HG02759 (cell line): ENCODE measurements around the gene ZNF292.
"Not testable (repeated sequence)": the region's sequence is repeated elsewhere in the genome, so short reads cannot be mapped to it uniquely, and the experiment has no call there.

ENCODE experiments used
- ATAC-seq: cut with Tn5 transposase; IDR thresholded peaks from one replicate; pipeline ENCODE4 v1.9.1; 2021; ENCODE audit warnings: mild to moderate bottlenecking, moderate library complexity; ENCODE audit not compliant: unreplicated experiment

Gene ZNF292

DNA sequence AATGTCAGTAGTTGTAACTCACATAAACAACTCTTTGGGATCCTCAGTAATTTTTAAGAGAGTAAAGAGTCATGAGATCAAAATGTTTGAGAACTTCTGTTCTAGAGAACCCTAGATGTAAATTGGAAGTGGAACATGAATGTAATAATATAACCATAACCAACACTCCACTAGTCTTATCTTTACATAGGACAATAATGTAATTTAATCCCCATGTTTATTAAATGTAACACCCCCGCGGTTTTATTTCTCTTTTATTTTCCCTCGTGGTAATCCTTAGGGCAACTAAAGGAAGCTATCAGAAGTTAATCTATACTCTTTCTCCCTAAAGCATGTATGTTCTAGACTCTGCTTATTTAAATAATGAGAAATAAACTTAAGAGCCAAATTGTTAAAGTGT is 54.4 kb downstream of the ZNF292 start:
- no peak for ATAC-seq

GRCh38 chr6:87210979-87211378 is 55.6 kb downstream of the ZNF292 start:
- peak; percentile 97 for ATAC-seq

- ATAC-seq = no peak
Measured at GRCh38 chr6:87212596-87212995, 57.2 kb downstream of the ZNF292 start.

- no peak for ATAC-seq
Measured at GRCh38 chr6:87213364-87213763, 58.0 kb downstream of the ZNF292 start.

DNA sequence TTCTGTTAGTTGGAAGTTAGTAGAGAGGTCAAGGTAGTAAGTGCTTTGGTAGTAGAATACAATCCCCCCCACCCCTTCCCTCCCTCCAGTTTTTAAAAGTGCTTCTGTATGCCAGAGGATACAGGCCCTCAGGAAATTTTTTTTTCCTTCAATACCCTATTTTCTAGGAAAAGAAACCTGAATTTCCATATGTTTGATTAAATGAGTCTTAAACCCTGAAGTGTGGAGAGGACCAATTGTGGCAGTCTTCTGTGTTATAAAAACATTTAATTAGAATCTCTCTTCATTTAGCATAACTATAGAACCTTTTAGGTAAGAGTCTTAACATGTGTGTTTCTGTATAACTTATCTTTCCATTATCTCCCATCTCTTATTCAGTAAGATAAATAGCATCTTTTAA is 59.5 kb downstream of the ZNF292 start:
- ATAC-seq = no peak

- no peak for ATAC-seq
Measured at GRCh38 chr6:87220997-87221396, 65.6 kb downstream of the ZNF292 start.

- ATAC-seq = no peak
Measured at GRCh38 chr6:87222676-87223075, 67.3 kb downstream of the ZNF292 start.

DNA sequence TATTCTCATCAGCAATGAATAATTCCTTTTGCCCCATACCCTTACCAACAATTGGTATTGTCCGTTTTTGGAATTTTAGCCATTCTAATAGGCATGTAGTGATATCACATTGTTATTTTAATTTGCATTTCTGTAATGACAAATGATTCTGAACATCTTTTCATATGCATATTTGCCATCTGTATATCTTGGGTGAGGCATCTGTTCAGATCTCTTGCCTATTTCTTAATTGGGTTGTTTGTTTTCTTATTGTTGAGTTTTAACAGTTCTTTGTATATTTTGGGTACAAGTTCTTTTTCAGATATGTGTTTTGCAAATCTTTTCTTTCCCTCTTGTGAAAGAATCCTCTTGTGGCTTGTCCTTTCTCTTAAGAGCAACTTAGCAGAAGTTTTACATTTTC is 69.6 kb downstream of the ZNF292 start:
- ATAC-seq = no peak

DNA sequence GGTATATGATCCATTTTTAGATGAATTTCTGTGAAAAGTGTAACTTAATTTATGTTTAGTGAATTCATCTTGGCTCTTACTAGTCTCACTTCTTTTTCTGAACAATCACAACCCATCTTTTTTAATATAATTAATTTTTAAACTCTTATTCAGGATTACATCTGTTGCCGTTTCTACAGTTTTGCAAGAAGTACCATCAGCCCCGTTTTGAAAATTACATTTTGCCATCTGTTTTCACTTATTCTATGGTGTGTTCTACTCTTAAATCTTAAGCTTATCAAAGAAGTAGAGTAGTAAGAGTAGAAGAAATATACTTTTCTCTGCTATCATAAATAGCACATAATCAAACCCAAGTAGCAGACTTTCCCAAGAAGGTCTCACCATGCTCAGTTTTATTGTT is 70.1 kb downstream of the ZNF292 start:
- ATAC-seq = no peak

DNA sequence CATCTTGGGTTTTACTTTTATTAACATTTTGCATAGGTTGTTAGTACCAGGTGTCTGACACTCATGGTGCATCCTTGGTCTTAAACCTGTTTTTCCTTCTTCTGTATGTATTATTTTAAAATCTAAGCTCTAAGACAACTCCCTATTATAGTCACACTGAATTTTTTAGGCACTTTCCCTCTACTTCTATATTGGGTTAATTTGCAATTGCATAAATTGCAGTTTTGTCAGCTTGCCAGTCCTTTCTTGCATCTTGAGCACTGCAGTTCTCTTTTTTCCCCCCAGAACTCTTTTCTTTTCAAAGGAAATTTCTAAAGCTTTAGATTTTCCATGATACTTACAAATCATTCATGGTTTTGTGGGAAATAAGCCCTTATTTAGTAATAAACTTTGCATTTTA is 70.6 kb downstream of the ZNF292 start:
- no peak for ATAC-seq

GRCh38 chr6:87230801-87231200 is 75.4 kb downstream of the ZNF292 start:
- ATAC-seq = no peak

DNA sequence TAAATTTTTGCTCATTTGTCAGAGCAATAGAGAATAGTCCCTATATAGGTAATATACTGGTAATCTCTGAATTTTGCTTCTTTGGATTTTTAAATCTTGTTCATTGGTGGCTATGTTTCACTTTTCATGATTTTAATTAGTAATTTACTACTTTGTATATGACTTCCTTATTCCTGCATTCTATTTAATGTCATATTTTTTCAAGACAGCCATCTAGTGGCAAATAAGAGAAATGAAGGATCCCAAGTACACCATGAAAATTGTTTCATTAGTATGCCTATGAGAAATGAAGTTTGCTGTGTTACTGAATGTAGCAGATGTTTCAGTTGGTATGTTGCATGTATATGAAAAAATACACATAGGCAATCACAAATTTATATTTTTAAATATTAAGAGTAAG is 82.4 kb downstream of the ZNF292 start:
- no peak for ATAC-seq

GRCh38 chr6:87239098-87239635 is 83.8 kb downstream of the ZNF292 start:
- not testable (repeated sequence) for ATAC-seq

GRCh38 chr6:87241304-87241703 is 85.9 kb downstream of the ZNF292 start:
- no peak for ATAC-seq

- no peak for ATAC-seq
Measured at GRCh38 chr6:87242311-87242710, 86.9 kb downstream of the ZNF292 start.

DNA sequence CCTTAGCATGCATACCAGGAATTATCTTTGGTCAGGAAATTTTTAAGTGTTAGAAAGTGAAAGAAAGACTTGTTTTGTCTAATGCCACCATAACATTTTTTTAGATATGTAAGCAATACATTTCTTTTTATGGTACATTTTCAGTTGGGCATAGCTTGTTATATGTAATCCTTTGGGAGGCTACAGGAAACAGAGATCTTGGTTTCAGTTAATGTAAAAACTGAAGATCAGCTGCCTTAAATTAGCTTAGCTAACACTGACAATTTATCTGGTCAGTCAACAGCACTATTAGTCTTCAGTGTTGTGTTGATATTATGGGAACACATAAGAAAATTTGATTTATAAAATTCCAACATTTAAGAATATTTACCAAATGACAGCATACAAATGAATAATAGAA is 88.4 kb downstream of the ZNF292 start:
- ATAC-seq = peak; percentile 58

DNA sequence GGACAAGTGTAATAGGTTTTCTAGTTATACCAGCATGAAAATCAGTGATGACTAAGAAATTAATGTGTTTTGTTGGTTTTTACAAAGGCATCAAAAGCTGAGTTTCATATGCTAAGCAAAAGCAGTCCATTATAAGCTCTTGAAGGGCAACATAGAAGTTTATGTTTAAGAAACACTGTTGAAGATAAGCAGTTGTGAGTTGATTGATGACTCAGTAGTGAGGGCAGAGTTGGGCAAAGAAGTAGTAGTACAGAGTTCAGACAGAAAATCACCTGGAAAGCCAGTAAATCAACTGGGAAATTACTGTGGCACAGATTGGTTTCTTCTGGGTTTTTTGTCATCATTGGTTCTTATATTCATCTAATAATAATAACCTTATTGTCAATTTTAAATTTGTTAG is 89.0 kb downstream of the ZNF292 start:
- ATAC-seq = no peak

DNA sequence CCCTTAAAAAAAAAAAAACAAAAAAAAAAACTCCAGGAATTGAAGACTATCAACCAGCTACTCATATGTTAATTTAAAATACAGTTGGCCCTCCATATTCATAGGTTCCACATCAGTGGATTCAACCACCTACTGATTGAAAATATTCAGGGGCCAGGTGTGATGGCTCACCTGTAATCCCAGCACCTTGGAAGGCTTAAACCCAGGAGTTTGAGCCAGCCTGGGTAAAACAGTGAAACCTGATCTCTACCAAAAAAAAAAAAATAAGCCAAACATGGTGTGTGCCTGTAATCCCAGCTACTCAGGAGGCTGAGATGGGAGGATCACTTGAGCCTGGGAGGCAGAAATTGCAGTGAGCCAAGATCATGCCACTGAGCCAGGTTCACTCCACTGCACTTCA is 94.7 kb downstream of the ZNF292 start:
- no peak for ATAC-seq

DNA sequence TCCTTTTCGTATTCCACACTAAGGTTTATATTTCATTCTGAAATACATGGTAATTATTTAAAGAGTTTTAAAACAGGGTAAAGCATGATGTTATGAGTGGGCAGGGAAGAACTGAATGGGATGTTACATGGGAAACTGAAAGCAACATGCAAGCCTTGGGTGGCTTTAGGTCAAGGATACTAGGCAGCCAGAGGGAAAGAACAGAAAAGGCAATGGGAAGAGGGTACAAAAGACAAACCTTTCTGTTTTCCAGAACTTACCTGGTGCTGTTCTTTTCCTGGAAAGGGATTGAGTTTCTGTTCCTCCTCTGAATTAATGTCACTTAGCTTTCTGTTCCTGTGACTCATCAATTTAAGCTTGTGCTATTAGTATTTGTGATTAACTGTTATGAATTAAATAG is 95.9 kb downstream of the ZNF292 start:
- ATAC-seq = peak; percentile 55

GRCh38 chr6:87251725-87252124 is 96.4 kb downstream of the ZNF292 start:
- no peak for ATAC-seq

DNA sequence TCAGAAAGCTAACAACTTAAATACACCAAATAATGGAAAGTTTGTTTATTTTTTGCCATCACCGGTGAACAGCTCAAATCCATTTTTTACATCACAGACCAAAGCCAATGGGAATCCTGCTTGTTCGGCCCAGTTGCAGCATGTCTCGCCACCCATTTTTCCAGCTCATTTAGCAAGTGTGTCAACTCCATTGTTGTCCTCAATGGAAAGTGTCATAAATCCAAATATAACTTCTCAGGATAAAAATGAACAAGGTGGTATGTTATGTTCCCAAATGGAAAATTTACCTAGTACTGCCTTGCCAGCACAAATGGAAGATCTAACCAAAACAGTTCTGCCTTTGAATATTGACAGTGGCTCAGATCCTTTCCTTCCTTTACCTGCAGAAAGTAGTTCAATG is 101.7 kb downstream of the ZNF292 start:
- ATAC-seq = no peak

- ATAC-seq = no peak
Measured at GRCh38 chr6:87257565-87257964, 102.2 kb downstream of the ZNF292 start.

GRCh38 chr6:87257975-87258374 is 102.6 kb downstream of the ZNF292 start:
- no peak for ATAC-seq

- no peak for ATAC-seq
Measured at GRCh38 chr6:87259791-87260190, 104.4 kb downstream of the ZNF292 start.
